ENCODE results near the gene TMEM121B. TPM values are rescaled to one million over a fixed set of nuclear protein-coding genes. Genes with fewer than 3 reads are reported as not detected.

TMEM121B gene
- polyA plus RNA-seq, 10 donors = 2.9 to 6.6 (median 4.0) TPM

GRCh38 chr22:17114173-17114897 lies 6.8 kb downstream of the TMEM121B start:
- no peak for DNase-seq

GRCh38 chr22:17113600-17113999 lies 7.6 kb downstream of the TMEM121B start:
- no peak for DNase-seq

GRCh38 chr22:17112491-17113042 lies 8.6 kb downstream of the TMEM121B start:
- DNase-seq = no peak

- DNase-seq = no peak
Observed at GRCh38 chr22:17110791-17111550, 10.2 kb downstream of the TMEM121B start.

- DNase-seq = no peak
Observed at GRCh38 chr22:17109976-17110375, 11.2 kb downstream of the TMEM121B start.

GRCh38 chr22:17109113-17109865 lies 11.9 kb downstream of the TMEM121B start:
- no peak for DNase-seq

GRCh38 chr22:17108256-17109112 lies 12.7 kb downstream of the TMEM121B start:
- no peak for DNase-seq

- DNase-seq = no peak
Observed at GRCh38 chr22:17107547-17107810, 13.7 kb downstream of the TMEM121B start.

- DNase-seq = peak in 1 of 3 donors; percentile 32
Observed at GRCh38 chr22:17106785-17107546, 14.2 kb downstream of the TMEM121B start.

GRCh38 chr22:17106161-17106784 lies 14.9 kb downstream of the TMEM121B start:
- no peak for DNase-seq

GRCh38 chr22:17105143-17106129 lies 15.7 kb downstream of the TMEM121B start:
- no peak for DNase-seq

GRCh38 chr22:17104336-17104935 lies 16.7 kb downstream of the TMEM121B start:
- DNase-seq = no peak

GRCh38 chr22:17103351-17103750 lies 17.8 kb downstream of the TMEM121B start:
- DNase-seq = no peak

GRCh38 chr22:17102297-17102667 lies 18.9 kb downstream of the TMEM121B start:
- DNase-seq = no peak

- no peak for DNase-seq
Observed at GRCh38 chr22:17101475-17102296, 19.5 kb downstream of the TMEM121B start.

GRCh38 chr22:17100621-17101020 lies 20.5 kb downstream of the TMEM121B start:
- DNase-seq = no peak

- DNase-seq = no peak
Observed at GRCh38 chr22:17098379-17098819, 22.8 kb downstream of the TMEM121B start.

GRCh38 chr22:17097701-17098100 lies 23.5 kb downstream of the TMEM121B start:
- DNase-seq = no peak

Data from muscle of back (tissue), 11 donors.